ENCODE results near the gene MICAL2. TPM values are rescaled to one million over a fixed set of nuclear protein-coding genes. Genes with fewer than 3 reads are reported as not detected.

MICAL2 gene
- total RNA-seq, 1 experiment from 2014 or later: 69.9 TPM

GRCh38 chr11:12159351-12160099 lies 49.1 kb downstream of the MICAL2 start:
- DNase-seq (ENCODE audit: low read depth): peak; percentile 76
- in situ Hi-C loops (cut with HindIII; ENCODE audit: low pct_unique_long_range_greater_than_20kb, low sequenced_read_pairs): no loop called here

DNA sequence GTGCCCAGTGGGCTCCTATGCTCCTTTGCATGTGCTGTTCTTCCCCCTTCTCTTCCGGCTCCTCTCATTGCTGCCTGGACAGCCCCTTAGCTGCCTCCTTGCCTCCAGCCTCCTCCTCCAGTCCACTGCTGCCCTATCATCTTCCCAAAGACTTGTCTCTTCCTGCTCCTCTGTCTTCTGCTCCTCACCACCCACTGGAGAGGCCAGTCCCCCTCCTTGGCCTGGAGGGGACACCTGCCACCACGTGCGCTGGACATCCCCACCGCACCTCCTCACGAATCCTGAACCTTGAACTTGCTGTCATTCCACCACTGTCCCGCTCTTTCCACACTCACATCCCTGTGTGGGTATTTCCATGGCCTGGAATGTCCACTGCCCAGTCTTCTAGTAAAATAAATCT lies 49.8 kb downstream of the MICAL2 start:
- in situ Hi-C loops (cut with HindIII; ENCODE audit: low pct_unique_long_range_greater_than_20kb, low sequenced_read_pairs): no loop called here
- no peak for DNase-seq (ENCODE audit: low read depth)

GRCh38 chr11:12160680-12161079 lies 50.3 kb downstream of the MICAL2 start:
- DNase-seq (ENCODE audit: low read depth): peak; percentile 90
- in situ Hi-C loops (cut with HindIII; ENCODE audit: low pct_unique_long_range_greater_than_20kb, low sequenced_read_pairs): no loop called here

DNA sequence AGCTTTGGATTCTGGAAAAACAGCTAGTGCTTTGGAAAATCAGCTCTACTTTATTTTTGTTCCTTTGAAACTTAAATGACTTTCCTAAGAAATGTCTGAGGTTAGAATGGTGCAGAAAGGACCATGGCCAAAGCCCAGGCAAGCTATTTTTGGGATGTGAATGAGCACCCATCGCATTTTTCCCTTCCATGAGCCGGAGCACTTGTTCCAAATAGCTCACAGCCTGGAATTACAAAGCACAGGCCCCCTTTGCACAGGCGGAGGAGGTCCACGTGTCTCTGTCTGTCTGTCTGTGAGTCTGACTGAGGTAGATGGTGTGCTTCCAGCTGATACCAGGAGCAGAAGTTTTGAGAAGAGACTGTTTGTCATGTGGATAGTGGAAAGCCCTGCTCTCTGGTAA lies 50.7 kb downstream of the MICAL2 start:
- in situ Hi-C loops (cut with HindIII; ENCODE audit: low pct_unique_long_range_greater_than_20kb, low sequenced_read_pairs): no loop called here

GRCh38 chr11:12161603-12162350 lies 51.4 kb downstream of the MICAL2 start:
- in situ Hi-C loops (cut with HindIII; ENCODE audit: low pct_unique_long_range_greater_than_20kb, low sequenced_read_pairs): no loop called here
- no peak for DNase-seq (ENCODE audit: low read depth)

More for the DNA sequence above, 50.7 kb downstream of the MICAL2 start:
- DNase-seq (ENCODE audit: low read depth): no peak

- DNase-seq (ENCODE audit: low read depth): no peak
- in situ Hi-C loops (cut with HindIII; ENCODE audit: low pct_unique_long_range_greater_than_20kb, low sequenced_read_pairs): no loop called here
These were observed 52.3 kb downstream of the MICAL2 start for GRCh38 chr11:12162652-12163051.

- in situ Hi-C loops (cut with HindIII; ENCODE audit: low pct_unique_long_range_greater_than_20kb, low sequenced_read_pairs): no loop called here
- peak; percentile 65 for DNase-seq (ENCODE audit: low read depth)
These were observed 53.0 kb downstream of the MICAL2 start for GRCh38 chr11:12163181-12163941.

- in situ Hi-C loops (cut with HindIII; ENCODE audit: low pct_unique_long_range_greater_than_20kb, low sequenced_read_pairs): no loop called here
- peak; percentile 84 for DNase-seq (ENCODE audit: low read depth)
These were observed 53.9 kb downstream of the MICAL2 start for GRCh38 chr11:12164061-12165014.

DNA sequence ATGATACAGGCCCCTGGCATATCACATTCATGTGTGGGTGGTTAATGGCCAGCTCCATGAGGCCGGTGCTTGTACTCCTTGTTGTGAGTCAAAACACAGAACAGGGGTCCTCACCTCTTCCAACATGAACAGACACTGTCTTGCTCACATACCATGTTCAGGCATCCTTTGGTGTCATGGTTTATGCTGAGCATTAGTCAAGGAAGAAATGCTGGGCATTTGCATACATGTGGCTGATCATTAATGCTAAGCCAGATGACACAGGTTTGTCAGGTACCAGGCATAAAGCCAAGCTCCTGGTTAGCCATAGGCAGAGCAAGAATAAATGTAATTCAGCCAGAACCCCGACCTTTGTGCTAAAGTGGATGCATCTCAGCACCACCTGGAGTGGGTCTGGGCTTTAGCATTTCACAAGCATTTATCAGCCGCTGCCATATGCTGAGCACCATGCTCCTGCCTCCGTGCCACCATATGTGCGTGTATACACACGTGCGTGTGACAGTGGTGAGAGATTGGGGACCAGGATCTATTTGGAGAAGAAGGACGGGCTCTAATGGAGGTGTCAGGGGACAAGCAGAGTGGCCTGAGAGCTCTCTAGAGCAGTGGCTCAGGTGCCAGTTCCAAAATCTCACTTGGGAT lies 55.0 kb downstream of the MICAL2 start:
- no peak for DNase-seq (ENCODE audit: low read depth)
- in situ Hi-C loops (cut with HindIII; ENCODE audit: low pct_unique_long_range_greater_than_20kb, low sequenced_read_pairs): no loop called here

GRCh38 chr11:12166299-12167060 lies 56.1 kb downstream of the MICAL2 start:
- in situ Hi-C loops (cut with HindIII; ENCODE audit: low pct_unique_long_range_greater_than_20kb, low sequenced_read_pairs): no loop called here
- DNase-seq (ENCODE audit: low read depth): no peak

GRCh38 chr11:12167061-12168000 lies 56.9 kb downstream of the MICAL2 start:
- in situ Hi-C loops (cut with HindIII; ENCODE audit: low pct_unique_long_range_greater_than_20kb, low sequenced_read_pairs): no loop called here
- peak; percentile 83 for DNase-seq (ENCODE audit: low read depth)

GRCh38 chr11:12168114-12168513 lies 57.7 kb downstream of the MICAL2 start:
- in situ Hi-C loops (cut with HindIII; ENCODE audit: low pct_unique_long_range_greater_than_20kb, low sequenced_read_pairs): no loop called here

DNA sequence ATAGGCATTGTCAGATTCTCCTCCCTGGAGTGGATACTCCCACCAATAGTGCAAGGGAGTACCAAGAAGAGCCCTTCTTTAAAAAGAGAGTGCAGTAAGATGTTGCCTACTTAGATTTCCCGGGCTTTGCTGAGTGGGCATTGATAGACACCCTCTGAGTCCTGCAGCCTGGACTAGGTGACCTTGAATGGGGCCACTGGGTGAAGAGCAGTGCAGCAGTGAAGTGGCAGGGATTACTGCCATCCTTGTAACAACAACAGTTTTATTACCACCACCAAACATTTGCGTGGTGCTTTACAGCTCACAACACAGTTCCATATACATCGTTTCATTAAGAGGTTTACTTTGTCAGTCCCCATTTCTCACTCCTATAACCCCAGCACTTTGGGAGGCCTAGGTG lies 59.4 kb downstream of the MICAL2 start:
- DNase-seq (ENCODE audit: low read depth): no peak
- in situ Hi-C loops (cut with HindIII; ENCODE audit: low pct_unique_long_range_greater_than_20kb, low sequenced_read_pairs): no loop called here

More at GRCh38 chr11:12168114-12168513, 57.7 kb downstream of the MICAL2 start:
- no peak for DNase-seq (ENCODE audit: low read depth)

- in situ Hi-C loops (cut with HindIII; ENCODE audit: low pct_unique_long_range_greater_than_20kb, low sequenced_read_pairs): no loop called here
- no peak for DNase-seq (ENCODE audit: low read depth)
These were observed 60.1 kb downstream of the MICAL2 start for GRCh38 chr11:12170501-12170900.

DNA sequence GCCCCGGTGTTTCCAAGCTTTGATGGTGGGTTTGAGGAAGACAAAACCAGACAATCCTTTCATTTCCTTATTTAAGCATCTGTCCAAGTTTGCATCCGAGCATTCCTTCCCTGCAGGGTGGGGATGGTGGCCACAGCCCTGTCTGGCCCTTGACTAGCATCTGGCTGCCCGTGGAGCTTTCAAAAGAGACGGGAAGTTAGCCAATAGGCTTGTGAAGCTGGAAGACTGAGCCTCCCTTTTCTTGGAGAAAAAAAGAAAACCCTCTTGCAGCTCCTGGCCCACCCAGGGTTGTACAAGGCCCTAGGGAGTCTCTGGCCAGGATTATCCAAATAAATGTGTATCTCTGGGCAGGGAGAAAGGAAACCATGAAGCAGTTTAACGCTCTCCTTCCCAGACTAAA lies 60.6 kb downstream of the MICAL2 start:
- DNase-seq (ENCODE audit: low read depth): no peak

DNA sequence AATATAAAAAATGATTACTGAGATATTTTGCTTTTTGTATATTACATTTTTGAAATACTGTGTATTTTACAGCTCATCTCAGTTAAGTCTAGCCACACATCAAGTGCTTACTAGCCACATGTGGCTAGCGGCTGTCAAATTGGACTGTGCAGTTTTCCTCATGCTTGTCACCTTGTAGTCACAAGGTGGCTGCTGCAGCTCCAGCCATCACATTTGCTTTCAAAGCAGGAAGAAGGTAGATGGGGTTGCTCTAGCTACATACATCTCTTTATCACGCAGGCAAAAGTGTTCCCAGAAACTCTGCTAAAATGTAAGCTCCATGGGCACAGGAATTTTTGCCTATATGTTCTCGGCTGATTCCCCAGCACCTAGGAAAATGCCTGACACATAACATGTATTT lies 61.5 kb downstream of the MICAL2 start:
- DNase-seq (ENCODE audit: low read depth): no peak
- in situ Hi-C loops (cut with HindIII; ENCODE audit: low pct_unique_long_range_greater_than_20kb, low sequenced_read_pairs): no loop called here

More for the DNA sequence above, 60.6 kb downstream of the MICAL2 start:
- in situ Hi-C loops (cut with HindIII; ENCODE audit: low pct_unique_long_range_greater_than_20kb, low sequenced_read_pairs): no loop called here

Measured in Caki2 (cell line).